H9 (cell line): ENCODE data around the gene CBLN2. TPM values are rescaled to one million over a fixed set of nuclear protein-coding genes. Genes with fewer than 3 reads are reported as not detected.

Source experiments
- DNase-seq: peaks from one replicate; pipeline ENCODE4 v3.0.0-alpha.2; 2017
- H2AFZ ChIP-seq: one replicate; pipeline ENCODE4 v1.6.1; 2013; ENCODE audit warnings: mild to moderate bottlenecking, low read length, control low read depth, moderate library complexity
- H2AK5ac ChIP-seq: 2 replicates; pipeline ENCODE4 v1.6.1; 2013; ENCODE audit warnings: low read length, control low read depth, mixed read lengths; ENCODE audit not compliant: insufficient read length
- H2BK120ac ChIP-seq: one replicate; pipeline ENCODE4 v1.6.1; 2013; ENCODE audit warnings: low read depth, mild to moderate bottlenecking, low read length, control low read depth, inconsistent platforms; ENCODE audit not compliant: poor library complexity, severe bottlenecking
- H2BK12ac ChIP-seq: 2 replicates; pipeline ENCODE4 v1.6.1; 2013; ENCODE audit warnings: low read length, control low read depth, mixed read lengths, low read depth; ENCODE audit not compliant: insufficient read length
- H2BK15ac ChIP-seq: 2 replicates; pipeline ENCODE4 v1.6.1; 2013; ENCODE audit warnings: low read depth, low read length, control low read depth
- H2BK20ac ChIP-seq: one replicate; pipeline ENCODE4 v1.6.1; 2013; ENCODE audit warnings: low read depth, mild to moderate bottlenecking, low read length, control low read depth, inconsistent platforms; ENCODE audit not compliant: poor library complexity, severe bottlenecking
- H2BK5ac ChIP-seq: 2 replicates; pipeline ENCODE4 v1.6.1; 2013; ENCODE audit warnings: low read length, control low read depth, mixed read lengths; ENCODE audit not compliant: insufficient read length
- H3K14ac ChIP-seq: 2 replicates; pipeline ENCODE4 v1.6.1; 2013; ENCODE audit warnings: low read length, control low read depth; ENCODE audit not compliant: insufficient read depth
- H3K18ac ChIP-seq: 2 replicates; pipeline ENCODE4 v1.6.1; 2013; ENCODE audit warnings: low read depth, mild to moderate bottlenecking, mixed read lengths, low read length, control low read depth; ENCODE audit not compliant: insufficient read length
- H3K23ac ChIP-seq: 2 replicates; pipeline ENCODE4 v1.6.1; 2013; ENCODE audit warnings: low read length, control low read depth, mixed read lengths, low read depth; ENCODE audit not compliant: insufficient read length
- H3K23me2 ChIP-seq: 2 replicates; pipeline ENCODE4 v1.6.1; 2013; ENCODE audit warnings: low read depth, mild to moderate bottlenecking, mixed read lengths, low read length, control low read depth; ENCODE audit not compliant: insufficient read length, poor library complexity, severe bottlenecking
- H3K27ac ChIP-seq: 2 replicates; pipeline ENCODE4 v1.5.1; 2013; ENCODE audit warnings: low read length, control low read depth, mixed read lengths, low read depth; ENCODE audit not compliant: insufficient read length
- H3K27me3 ChIP-seq: 2 replicates; pipeline ENCODE4 v1.6.1; 2013; ENCODE audit warnings: low read length, control low read depth, inconsistent platforms; ENCODE audit not compliant: insufficient read depth
- H3K4ac ChIP-seq: 2 replicates; pipeline ENCODE4 v1.6.1; 2013; ENCODE audit warnings: low read depth, mild to moderate bottlenecking, control low read depth, inconsistent platforms, low read length, moderate library complexity
- H3K4me1 ChIP-seq: 2 replicates; pipeline ENCODE4 v1.6.1; 2013; ENCODE audit warnings: low read length, control low read depth, inconsistent platforms; ENCODE audit not compliant: insufficient read depth
- H3K4me2 ChIP-seq: 2 replicates; pipeline ENCODE4 v1.6.1; 2013; ENCODE audit warnings: low read length, control low read depth, mixed read lengths; ENCODE audit not compliant: insufficient read length, insufficient read depth
- H3K56ac ChIP-seq: 2 replicates; pipeline ENCODE4 v1.6.1; 2013; ENCODE audit warnings: low read depth, mild to moderate bottlenecking, mixed read lengths, low read length, control low read depth; ENCODE audit not compliant: insufficient read length
- H3K79me1 ChIP-seq: 2 replicates; pipeline ENCODE4 v1.6.1; 2013; ENCODE audit warnings: low read depth, mild to moderate bottlenecking, moderate library complexity, low read length, control low read depth, inconsistent platforms; ENCODE audit not compliant: insufficient read depth, poor library complexity, severe bottlenecking
- H3K79me2 ChIP-seq: 2 replicates; pipeline ENCODE4 v1.6.1; 2013; ENCODE audit warnings: low read length, control low read depth, inconsistent platforms; ENCODE audit not compliant: insufficient read depth
- H3K9ac ChIP-seq: 2 replicates; pipeline ENCODE4 v1.6.1; 2013; ENCODE audit warnings: low read length, control low read depth, mixed read lengths; ENCODE audit not compliant: insufficient read length; ENCODE audit errors: extremely low read depth
- H3K9me3 ChIP-seq: one replicate; pipeline ENCODE4 v1.6.1; 2013; ENCODE audit warnings: low read depth, low read length, inconsistent platforms; ENCODE audit not compliant: control insufficient read depth
- H3T11ph ChIP-seq: one replicate; pipeline ENCODE4 v1.6.1; 2013; ENCODE audit warnings: mild to moderate bottlenecking, low read length, control low read depth, inconsistent platforms
- H4K20me1 ChIP-seq: one replicate; pipeline ENCODE4 v1.6.1; 2013; ENCODE audit not compliant: control insufficient read depth, insufficient read length, insufficient read depth
- H4K5ac ChIP-seq: 2 replicates; pipeline ENCODE4 v1.6.1; 2013; ENCODE audit warnings: low read depth, mild to moderate bottlenecking, mixed read lengths, low read length, control low read depth; ENCODE audit not compliant: insufficient read length
- H4K8ac ChIP-seq: replicated peaks from 2 replicates; pipeline ENCODE4 v1.6.1; 2013; ENCODE audit warnings: low read length, control low read depth, mixed read lengths, low read depth; ENCODE audit not compliant: insufficient read length
- H4K91ac ChIP-seq: 2 replicates; pipeline ENCODE4 v1.6.1; 2013; ENCODE audit warnings: low read depth, mild to moderate bottlenecking, moderate library complexity, mixed read lengths, low read length, control low read depth; ENCODE audit not compliant: insufficient read length
- H3K27ac Mint-ChIP-seq, 3 experiments: 2 replicates in 2 of 3; 3 replicates in 1 of 3; pipeline ENCODE4 v1.8.0; 2020 to 2021; ENCODE audit warnings: mixed read lengths in 3 of 3, mild to moderate bottlenecking in 1 of 3, moderate library complexity in 1 of 3
- H3K27me3 Mint-ChIP-seq: 2 replicates; pipeline ENCODE4 v1.8.0; 2021; ENCODE audit warnings: low read depth, mild to moderate bottlenecking, moderate library complexity, mixed read lengths
- H3K36me3 Mint-ChIP-seq, 3 experiments: 2 replicates in 2 of 3; 3 replicates in 1 of 3; pipeline ENCODE4 v1.8.0; 2020 to 2021; ENCODE audit warnings: low read depth in 3 of 3, mixed read lengths in 3 of 3; ENCODE audit not compliant: insufficient read depth in 1 of 3
- H3K4me1 Mint-ChIP-seq, 2 experiments: 2 replicates each; pipeline ENCODE4 v1.8.0; 2020; ENCODE audit warnings: mixed read lengths in 2 of 2
- H3K4me3 Mint-ChIP-seq, 2 experiments: 2 replicates in 1 of 2; 3 replicates in 1 of 2; pipeline ENCODE4 v1.8.0; 2020 to 2021; ENCODE audit warnings: mild to moderate bottlenecking in 2 of 2, mixed read lengths in 2 of 2, moderate library complexity in 1 of 2
- H3K9me3 Mint-ChIP-seq, 2 experiments: 2 replicates in 1 of 2; 3 replicates in 1 of 2; pipeline ENCODE4 v1.8.0; 2020; ENCODE audit warnings: mild to moderate bottlenecking in 2 of 2, mixed read lengths in 2 of 2, moderate library complexity in 1 of 2
- WGBS: extraction: QIAGEN DNeasy Blood & Tissue Kit; methylation state at CpG from one replicate; pipeline ENCODE4 v1.1.7; 2013; ENCODE audit warnings: missing lambda C conversion rate, low lambda C conversion rate, mixed read lengths; ENCODE audit not compliant: insufficient read length; ENCODE audit errors: extremely low coverage; 5-methylcytosine and 5-hydroxymethylcytosine counted together
- total RNA-seq: library from RNA; stranded (reverse); gene quantifications from 2 replicates; pipeline ENCODE4 v1.2.1, GENCODE V29; 2021
- TF ChIP-seq, protein P1 (sequence below): fragments of 200-600 bp; sonication (generic); conservative IDR thresholded peaks from 3 replicates; pipeline ENCODE4 v1.8.0; 2021; ENCODE audit warnings: antibody characterized with exemption, mild to moderate bottlenecking

The CBLN2 gene
- total RNA-seq, 1 experiment from 2014 or later: not detected

DNA sequence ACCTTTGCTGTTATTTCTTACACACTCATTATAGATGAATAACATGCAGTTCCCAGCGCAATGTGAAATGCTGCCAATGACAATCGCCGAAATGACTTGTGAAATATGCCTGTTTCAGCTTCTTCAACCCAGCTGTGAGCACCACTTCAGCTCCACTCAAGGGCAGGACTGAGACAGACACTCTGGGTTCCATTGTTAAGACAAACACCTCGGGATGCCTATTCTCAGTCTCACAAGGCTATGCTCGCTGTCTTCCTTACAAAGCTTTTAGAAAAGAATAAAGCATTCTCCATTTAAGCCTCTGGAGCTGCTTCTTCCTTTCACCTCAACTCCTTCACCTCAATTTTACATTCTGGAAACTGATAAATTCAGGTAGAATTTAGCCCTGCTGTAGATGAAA, 4.2 kb downstream of the CBLN2 start:
- Histone ChIP-seq H2BK5ac (no peak overlapping the region), H2BK20ac (no peak overlapping the region), H4K8ac (no peak overlapping the region), H3K79me1 (no peaks in the 10 kb centered on the region), H4K20me1 (no peaks in the 10 kb centered on the region), H3K56ac (no peak overlapping the region), H3K79me2 (no peaks in the 10 kb centered on the region), H3K4me1 (no peaks in the 10 kb centered on the region), H3K4me2 (no peak overlapping the region), H3T11ph (no peak overlapping the region), H4K5ac (no peak overlapping the region), H3K23me2 (peaks cover 8% of the 10 kb centered on the region), H3K27ac (no peak overlapping the region), H3K14ac (no peak overlapping the region), H2BK15ac (no peak overlapping the region), H3K9ac (no peak overlapping the region), H3K23ac (no peak overlapping the region), H4K91ac (no peak overlapping the region), H3K4ac (no peak overlapping the region), H3K18ac (no peak overlapping the region), H2BK120ac (no peak overlapping the region), H3K27me3 (peaks cover 35% of the 10 kb centered on the region), H3K9me3 (no peaks in the 10 kb centered on the region), H2AK5ac (no peak overlapping the region), H2AFZ (no peak overlapping the region), H2BK12ac (no peak overlapping the region)
- no peak for DNase-seq
- peaks cover 19 to 22% of the 10 kb centered on the region in 2 experiments for H3K4me1 Mint-ChIP-seq
- H3K27me3 Mint-ChIP-seq: peaks cover 95% of the 10 kb centered on the region
- no CpG with 5 or more reads among the region's 5 CpGs for WGBS
- H3K9me3 Mint-ChIP-seq: peaks cover 0 to 3% of the 10 kb centered on the region in 2 experiments; a peak in 2 of 5 replicates
- no peak overlapping the region for H3K27ac Mint-ChIP-seq
- TF ChIP-seq, protein P1, sequence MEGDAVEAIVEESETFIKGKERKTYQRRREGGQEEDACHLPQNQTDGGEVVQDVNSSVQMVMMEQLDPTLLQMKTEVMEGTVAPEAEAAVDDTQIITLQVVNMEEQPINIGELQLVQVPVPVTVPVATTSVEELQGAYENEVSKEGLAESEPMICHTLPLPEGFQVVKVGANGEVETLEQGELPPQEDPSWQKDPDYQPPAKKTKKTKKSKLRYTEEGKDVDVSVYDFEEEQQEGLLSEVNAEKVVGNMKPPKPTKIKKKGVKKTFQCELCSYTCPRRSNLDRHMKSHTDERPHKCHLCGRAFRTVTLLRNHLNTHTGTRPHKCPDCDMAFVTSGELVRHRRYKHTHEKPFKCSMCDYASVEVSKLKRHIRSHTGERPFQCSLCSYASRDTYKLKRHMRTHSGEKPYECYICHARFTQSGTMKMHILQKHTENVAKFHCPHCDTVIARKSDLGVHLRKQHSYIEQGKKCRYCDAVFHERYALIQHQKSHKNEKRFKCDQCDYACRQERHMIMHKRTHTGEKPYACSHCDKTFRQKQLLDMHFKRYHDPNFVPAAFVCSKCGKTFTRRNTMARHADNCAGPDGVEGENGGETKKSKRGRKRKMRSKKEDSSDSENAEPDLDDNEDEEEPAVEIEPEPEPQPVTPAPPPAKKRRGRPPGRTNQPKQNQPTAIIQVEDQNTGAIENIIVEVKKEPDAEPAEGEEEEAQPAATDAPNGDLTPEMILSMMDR: no peak
- H3K4me3 Mint-ChIP-seq: no peak overlapping the region
- no peaks in the 10 kb centered on the region; a peak in 1 of 7 replicates for H3K36me3 Mint-ChIP-seq
